Measurements from ENCODE around the gene GDF7. TPM values are rescaled to one million over a fixed set of nuclear protein-coding genes. Genes with fewer than 3 reads are reported as not detected.

GDF7 gene
- total and polyA plus RNA-seq, 2 experiments from 2014 or later, result 0.24 to 0.37 TPM

DNA sequence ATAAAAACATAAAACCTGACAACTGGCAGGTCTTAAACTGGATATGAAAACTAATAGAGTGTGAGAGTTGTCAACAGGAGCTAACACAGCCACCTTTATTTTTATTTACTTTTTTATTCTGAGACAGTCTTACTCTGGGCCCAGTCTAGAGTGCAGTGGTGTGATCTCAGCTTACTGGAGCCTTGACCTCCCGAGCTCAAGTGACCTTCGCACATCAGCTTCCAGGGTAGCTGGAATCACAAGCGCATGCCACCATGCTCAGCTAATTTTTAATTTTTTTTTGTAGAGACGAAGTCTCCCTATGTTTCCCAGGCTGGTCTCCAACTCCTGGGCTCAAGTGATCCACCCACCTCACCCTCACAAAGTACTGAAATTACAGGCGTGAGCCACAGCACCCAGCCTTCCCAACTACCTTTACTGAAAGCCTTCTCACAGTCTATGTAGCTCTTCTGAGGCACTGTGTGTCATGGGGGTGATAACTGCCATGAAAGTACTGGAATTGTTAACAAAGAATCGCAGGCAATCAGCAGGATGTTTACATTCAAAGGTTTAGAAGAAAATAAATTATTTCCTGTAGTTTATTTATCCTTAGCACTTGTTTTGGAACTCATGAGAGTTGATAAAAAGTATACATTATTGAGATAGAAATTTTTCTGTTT, 24.3 kb downstream of the GDF7 start:
- H3K4me3 ChIP-seq, result no peak overlapping the region
- no peak overlapping the region for H2AFZ ChIP-seq
- no peaks in the 10 kb centered on the region for H3K9me3 ChIP-seq (ENCODE audit: low read depth)
- no peaks in the 10 kb centered on the region for H3K27me3 ChIP-seq
- no peak for DNase-seq (ENCODE audit: low spot score)
- H4K20me1 ChIP-seq (ENCODE audit: insufficient read depth, poor library complexity, severe bottlenecking), result no peaks in the 10 kb centered on the region
- no peaks in the 10 kb centered on the region for H3K79me2 ChIP-seq
- TF ChIP-seq EZH2 (IDR thresholded peaks at IDR 0.05; ENCODE audit: borderline replicate concordance), result no peak
- TF ChIP-seq EZH2phosphoT487 (IDR thresholded peaks at IDR 0.05; ENCODE audit: low read depth, severe bottlenecking, unreplicated experiment), result no peak
- TF ChIP-seq, protein P1, sequence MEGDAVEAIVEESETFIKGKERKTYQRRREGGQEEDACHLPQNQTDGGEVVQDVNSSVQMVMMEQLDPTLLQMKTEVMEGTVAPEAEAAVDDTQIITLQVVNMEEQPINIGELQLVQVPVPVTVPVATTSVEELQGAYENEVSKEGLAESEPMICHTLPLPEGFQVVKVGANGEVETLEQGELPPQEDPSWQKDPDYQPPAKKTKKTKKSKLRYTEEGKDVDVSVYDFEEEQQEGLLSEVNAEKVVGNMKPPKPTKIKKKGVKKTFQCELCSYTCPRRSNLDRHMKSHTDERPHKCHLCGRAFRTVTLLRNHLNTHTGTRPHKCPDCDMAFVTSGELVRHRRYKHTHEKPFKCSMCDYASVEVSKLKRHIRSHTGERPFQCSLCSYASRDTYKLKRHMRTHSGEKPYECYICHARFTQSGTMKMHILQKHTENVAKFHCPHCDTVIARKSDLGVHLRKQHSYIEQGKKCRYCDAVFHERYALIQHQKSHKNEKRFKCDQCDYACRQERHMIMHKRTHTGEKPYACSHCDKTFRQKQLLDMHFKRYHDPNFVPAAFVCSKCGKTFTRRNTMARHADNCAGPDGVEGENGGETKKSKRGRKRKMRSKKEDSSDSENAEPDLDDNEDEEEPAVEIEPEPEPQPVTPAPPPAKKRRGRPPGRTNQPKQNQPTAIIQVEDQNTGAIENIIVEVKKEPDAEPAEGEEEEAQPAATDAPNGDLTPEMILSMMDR (IDR thresholded peaks at IDR 0.05; ENCODE audit: poor library complexity), result no peak
- no peaks in the 10 kb centered on the region for H3K36me3 ChIP-seq (replicated peaks; ENCODE audit: insufficient read depth, low read depth)
- no peak overlapping the region for H3K4me2 ChIP-seq
- no peaks in the 10 kb centered on the region for H3K9me2 ChIP-seq (replicated peaks; ENCODE audit: insufficient read depth)
- peak overlapping the region; percentile 22 for H3K27ac ChIP-seq
- H3K4me1 ChIP-seq (ENCODE audit: insufficient read depth), result peaks cover 5% of the 10 kb centered on the region
- 77% methylated on average over 6 of the region's 6 CpGs for WGBS (ENCODE audit: low lambda C conversion rate, missing lambda C conversion rate)

DNA sequence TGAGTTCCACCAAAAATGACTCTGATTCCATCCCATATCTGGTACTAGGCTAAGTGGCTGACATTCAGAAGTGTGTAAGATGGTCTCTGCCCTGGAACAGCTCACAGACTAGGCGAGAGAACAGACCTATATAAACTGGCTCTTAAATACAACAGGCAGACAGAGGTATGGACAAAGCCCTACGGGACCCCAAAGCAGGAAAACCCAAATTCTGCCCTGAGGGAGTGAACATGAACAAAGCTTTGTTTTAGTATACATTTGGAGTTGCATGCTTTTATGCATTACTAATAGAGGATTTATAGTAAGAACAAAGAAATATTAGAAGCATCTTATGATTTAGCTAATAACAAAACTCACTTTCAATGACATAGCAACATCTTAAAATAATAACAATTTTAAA, 25.1 kb downstream of the GDF7 start:
- DNase-seq (ENCODE audit: low spot score), result no peak
- no peak overlapping the region for H3K4me2 ChIP-seq
- TF ChIP-seq, protein P1 (IDR thresholded peaks at IDR 0.05; ENCODE audit: poor library complexity), result no peak
- TF ChIP-seq EZH2 (IDR thresholded peaks at IDR 0.05; ENCODE audit: borderline replicate concordance) (no peak), EZH2phosphoT487 (IDR thresholded peaks at IDR 0.05; ENCODE audit: low read depth, severe bottlenecking, unreplicated experiment) (no peak)
- no peaks in the 10 kb centered on the region for H4K20me1 ChIP-seq (ENCODE audit: insufficient read depth, poor library complexity, severe bottlenecking)
- 83% methylated on average over 2 of the region's 2 CpGs for WGBS (ENCODE audit: low lambda C conversion rate, missing lambda C conversion rate)
- H3K27me3 ChIP-seq, result no peaks in the 10 kb centered on the region
- peaks cover 5% of the 10 kb centered on the region for H3K4me1 ChIP-seq (ENCODE audit: insufficient read depth)
- H3K79me2 ChIP-seq, result no peaks in the 10 kb centered on the region
- no peaks in the 10 kb centered on the region for H3K9me3 ChIP-seq (ENCODE audit: low read depth)
- no peaks in the 10 kb centered on the region for H3K9me2 ChIP-seq (replicated peaks; ENCODE audit: insufficient read depth)
- no peak overlapping the region for H3K27ac ChIP-seq
- H2AFZ ChIP-seq, result no peak overlapping the region
- H3K36me3 ChIP-seq (replicated peaks; ENCODE audit: insufficient read depth, low read depth), result no peaks in the 10 kb centered on the region
- H3K4me3 ChIP-seq, result no peak overlapping the region

DNA sequence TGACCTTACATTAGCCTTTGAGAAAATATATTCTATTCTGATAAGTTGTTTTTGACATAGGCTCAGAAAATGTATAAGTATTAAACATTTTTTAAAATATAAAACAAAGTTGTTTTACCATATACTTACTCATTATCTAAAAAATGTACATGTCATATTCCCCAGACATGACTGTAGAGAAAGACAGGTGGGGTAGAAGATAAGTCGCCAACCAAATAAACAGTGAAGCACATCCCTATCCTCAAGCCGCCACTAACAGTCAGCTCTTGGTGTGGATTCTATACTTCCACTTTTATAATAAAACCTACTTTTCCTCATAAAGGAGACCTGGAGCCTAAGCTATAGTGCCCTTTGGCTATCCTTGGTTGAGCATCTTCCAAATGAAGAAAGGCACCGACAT, 26.4 kb downstream of the GDF7 start:
- DNase-seq (ENCODE audit: low spot score), result no peak
- H3K4me2 ChIP-seq, result no peak overlapping the region
- no peaks in the 10 kb centered on the region for H3K79me2 ChIP-seq
- H2AFZ ChIP-seq, result no peak overlapping the region
- no peak for TF ChIP-seq EZH2phosphoT487 (IDR thresholded peaks at IDR 0.05; ENCODE audit: low read depth, severe bottlenecking, unreplicated experiment)
- TF ChIP-seq, protein P1 (IDR thresholded peaks at IDR 0.05; ENCODE audit: poor library complexity), result no peak
- no peak for TF ChIP-seq EZH2 (IDR thresholded peaks at IDR 0.05; ENCODE audit: borderline replicate concordance)
- H3K27me3 ChIP-seq, result no peaks in the 10 kb centered on the region
- peaks cover 5% of the 10 kb centered on the region for H3K4me1 ChIP-seq (ENCODE audit: insufficient read depth)
- no peak overlapping the region for H3K27ac ChIP-seq
- H3K9me2 ChIP-seq (replicated peaks; ENCODE audit: insufficient read depth), result no peaks in the 10 kb centered on the region
- H3K36me3 ChIP-seq (replicated peaks; ENCODE audit: insufficient read depth, low read depth), result no peaks in the 10 kb centered on the region
- no peaks in the 10 kb centered on the region for H4K20me1 ChIP-seq (ENCODE audit: insufficient read depth, poor library complexity, severe bottlenecking)
- H3K9me3 ChIP-seq (ENCODE audit: low read depth), result no peaks in the 10 kb centered on the region
- H3K4me3 ChIP-seq, result no peak overlapping the region
- 98% methylated on average over 3 of the region's 3 CpGs for WGBS (ENCODE audit: low lambda C conversion rate, missing lambda C conversion rate)

Data from hepatocyte (in vitro differentiated cells).